Measurements from ENCODE around the gene ATP8A2.

Gene ATP8A2

GRCh38 chr13:25864116-25864515 lies 492.3 kb downstream of the ATP8A2 start:
- DNase-seq = no peak

GRCh38 chr13:25864936-25865335 lies 493.2 kb downstream of the ATP8A2 start:
- DNase-seq = no peak

GRCh38 chr13:25865391-25865790 lies 493.6 kb downstream of the ATP8A2 start:
- no peak for DNase-seq

- no peak for DNase-seq
These were observed 495.3 kb downstream of the ATP8A2 start for GRCh38 chr13:25867038-25867437.

DNA sequence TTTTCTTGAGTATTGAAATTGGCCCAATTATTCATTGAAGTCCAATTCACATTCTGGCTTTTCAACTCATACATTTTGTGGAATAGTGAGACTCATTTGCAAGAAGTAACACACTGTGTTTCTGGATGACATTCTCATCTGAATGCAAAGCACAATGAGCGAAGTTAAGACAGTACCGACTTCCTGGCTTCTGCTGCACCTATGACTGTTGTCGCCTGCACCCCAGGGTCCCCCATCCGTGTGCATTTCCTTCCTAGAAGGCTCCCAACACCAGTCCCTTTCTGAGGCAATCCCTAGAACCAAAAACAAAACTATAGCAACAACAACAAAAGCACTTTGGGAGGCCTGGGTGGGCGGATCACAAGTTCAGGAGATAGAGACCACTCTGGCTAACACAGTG lies 496.7 kb downstream of the ATP8A2 start:
- no peak for DNase-seq

- DNase-seq = no peak
These were observed 498.2 kb downstream of the ATP8A2 start for GRCh38 chr13:25869941-25870340.

- no peak for DNase-seq
These were observed 499.8 kb downstream of the ATP8A2 start for GRCh38 chr13:25871389-25872125.

DNA sequence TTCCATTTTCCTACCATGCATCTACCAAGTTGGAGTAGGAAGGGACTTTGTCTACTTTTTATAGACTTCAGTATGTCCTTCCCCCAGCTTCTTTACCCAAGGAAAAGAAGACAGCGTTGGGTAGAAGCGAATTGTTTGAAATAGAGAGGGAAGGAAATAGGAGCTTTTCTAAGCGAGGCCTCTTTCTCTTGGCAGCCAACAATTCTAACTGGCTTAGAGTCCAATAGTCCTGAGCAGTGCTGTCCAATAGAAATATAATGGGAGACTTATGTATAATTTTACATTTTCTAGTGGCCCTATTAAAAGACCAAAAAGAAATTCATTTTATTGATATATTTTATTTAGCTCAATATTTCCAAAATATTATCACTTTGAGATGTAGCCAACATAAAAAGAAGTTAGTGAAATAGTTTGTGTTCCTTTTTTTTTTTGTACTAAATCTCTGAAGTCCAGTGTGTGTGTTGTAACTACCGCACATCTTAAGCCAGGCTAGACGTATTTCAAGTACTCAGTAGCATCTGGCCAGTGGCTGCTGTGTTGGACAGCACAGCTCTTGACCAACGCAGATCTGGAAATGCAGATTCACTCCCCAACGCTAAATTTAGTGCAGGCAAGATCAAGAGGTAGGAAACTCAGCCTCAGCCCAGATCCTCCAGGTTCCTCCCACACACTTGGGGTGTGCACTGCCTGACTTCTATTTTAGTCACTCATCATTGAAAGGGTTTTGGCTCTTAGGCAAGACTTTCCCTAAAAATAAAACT lies 500.9 kb downstream of the ATP8A2 start:
- DNase-seq = no peak

DNA sequence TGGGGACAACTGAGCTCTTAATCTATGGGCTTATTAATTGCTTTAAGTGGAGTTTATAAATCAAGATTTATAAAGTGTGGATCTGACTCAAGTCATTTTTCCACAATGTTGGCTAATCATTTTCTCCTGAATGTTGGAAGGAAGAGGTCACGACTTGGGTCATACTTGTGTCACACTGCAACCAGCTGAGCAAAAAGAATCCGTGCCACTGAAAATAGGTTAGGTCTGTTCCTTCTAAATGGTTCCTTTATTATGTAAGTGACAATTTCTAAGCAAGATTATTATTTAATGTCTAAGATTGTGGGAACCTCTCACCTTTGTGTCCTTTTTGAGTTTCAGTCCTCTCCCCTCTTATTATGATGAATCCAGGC lies 501.5 kb downstream of the ATP8A2 start:
- DNase-seq = no peak

- no peak for DNase-seq
These were observed 502.4 kb downstream of the ATP8A2 start for GRCh38 chr13:25874064-25874737.

GRCh38 chr13:25874907-25875306 lies 503.1 kb downstream of the ATP8A2 start:
- peak; percentile 25 for DNase-seq

DNA sequence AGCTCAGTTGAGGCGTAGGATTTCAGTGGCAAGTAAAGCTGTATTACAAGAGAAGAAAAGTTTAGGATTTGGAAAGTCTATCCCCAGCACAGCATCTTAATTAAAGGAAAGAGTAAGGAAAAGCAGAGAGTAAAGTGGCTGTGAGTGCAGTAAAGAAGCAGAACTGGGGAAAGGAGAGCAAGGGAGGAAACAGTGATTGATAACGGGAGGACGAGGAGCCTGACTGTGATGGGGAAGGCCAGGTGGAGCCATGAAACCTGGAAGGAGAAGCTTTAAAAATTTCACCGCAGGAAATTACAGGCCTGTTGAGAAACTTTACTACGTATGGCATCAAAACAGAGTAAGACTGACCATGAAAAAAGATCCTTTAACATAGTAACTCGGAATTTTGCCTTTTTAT lies 504.5 kb downstream of the ATP8A2 start:
- no peak for DNase-seq

GRCh38 chr13:25879466-25879865 lies 507.7 kb downstream of the ATP8A2 start:
- no peak for DNase-seq

- DNase-seq = no peak
These were observed 509.6 kb downstream of the ATP8A2 start for GRCh38 chr13:25881136-25881926.

GRCh38 chr13:25881971-25882451 lies 510.2 kb downstream of the ATP8A2 start:
- no peak for DNase-seq

- no peak for DNase-seq
These were observed 510.9 kb downstream of the ATP8A2 start for GRCh38 chr13:25882466-25883357.

GRCh38 chr13:25885418-25885817 lies 513.6 kb downstream of the ATP8A2 start:
- DNase-seq = no peak

GRCh38 chr13:25886438-25887214 lies 514.9 kb downstream of the ATP8A2 start:
- DNase-seq = no peak

- DNase-seq = no peak
These were observed 516.3 kb downstream of the ATP8A2 start for GRCh38 chr13:25887962-25888655.

DNA sequence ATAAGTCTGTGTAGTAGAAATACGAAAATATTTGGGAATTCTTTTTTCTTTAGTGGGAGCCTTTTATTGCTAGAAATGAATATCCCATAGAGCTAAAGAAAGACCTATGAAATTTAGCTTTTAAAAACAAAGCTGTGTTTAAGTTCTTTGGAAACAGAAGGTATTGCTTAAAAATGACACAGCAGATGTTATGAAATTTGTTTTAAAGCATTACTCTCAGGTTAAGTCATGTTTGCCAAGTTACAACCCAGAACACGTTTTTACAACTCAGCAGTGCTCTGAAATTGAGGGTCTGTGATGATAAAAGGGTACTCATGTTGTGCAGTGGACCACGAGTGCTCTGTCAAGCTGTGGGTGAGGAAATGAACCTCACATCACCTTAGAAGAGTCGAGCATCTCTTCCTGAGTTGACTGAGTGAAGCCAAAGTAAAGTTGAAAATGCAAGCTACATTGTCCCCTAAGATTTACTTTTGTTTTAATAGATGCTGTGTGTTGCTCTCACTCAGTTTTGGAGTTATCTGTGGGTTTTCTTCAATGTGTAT lies 519.0 kb downstream of the ATP8A2 start:
- DNase-seq = no peak

Measured in activated T-cell treated with anti-CD3 and anti-CD28 coated beads for 4 hours (primary cell).